Keratinocyte (primary cell): ENCODE results near the gene VIPR2.

ENCODE experiments used
- EZH2 ChIP-seq: IDR thresholded peaks from one replicate; pipeline ENCODE4 v1.6.1; 2012; ENCODE audit warnings: inconsistent platforms, mild to moderate bottlenecking, low read length, moderate library complexity
- TF ChIP-seq, protein P1 (sequence below), 3 experiments: IDR thresholded peaks in 1 of 3; conservative IDR thresholded peaks in 1 of 3; optimal IDR thresholded peaks in 1 of 3; 2 replicates in 2 of 3; 3 replicates in 1 of 3; pipeline versions ENCODE3 to v1.5.1; 2011; ENCODE audit warnings: low read length in 3 of 3, mild to moderate bottlenecking in 3 of 3, moderate library complexity in 2 of 3, control low read depth in 1 of 3, inconsistent platforms in 1 of 3; ENCODE audit not compliant: insufficient read depth in 2 of 3; ENCODE audit errors: extremely low read depth in 1 of 3

DNA sequence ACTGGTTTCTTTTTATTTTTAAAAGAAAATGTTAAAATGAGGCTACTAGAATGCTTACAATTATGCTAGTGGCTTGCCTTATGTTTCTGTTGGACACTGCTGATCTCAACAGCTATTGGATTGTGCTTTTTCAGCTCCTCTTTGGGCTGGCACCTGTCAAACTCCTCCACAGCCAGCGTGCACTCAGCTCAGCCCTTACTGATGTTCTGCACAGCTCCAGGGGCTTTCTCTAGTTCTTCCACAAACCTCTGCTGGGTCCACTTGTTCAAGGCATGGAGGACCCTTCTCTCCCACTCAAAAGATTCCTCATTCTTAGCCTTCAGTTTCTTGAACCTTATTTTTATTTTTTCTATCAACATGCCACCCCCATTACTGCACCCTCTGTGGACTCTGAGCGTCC lies 96.0 kb downstream of the VIPR2 start:
- TF ChIP-seq, protein P1, sequence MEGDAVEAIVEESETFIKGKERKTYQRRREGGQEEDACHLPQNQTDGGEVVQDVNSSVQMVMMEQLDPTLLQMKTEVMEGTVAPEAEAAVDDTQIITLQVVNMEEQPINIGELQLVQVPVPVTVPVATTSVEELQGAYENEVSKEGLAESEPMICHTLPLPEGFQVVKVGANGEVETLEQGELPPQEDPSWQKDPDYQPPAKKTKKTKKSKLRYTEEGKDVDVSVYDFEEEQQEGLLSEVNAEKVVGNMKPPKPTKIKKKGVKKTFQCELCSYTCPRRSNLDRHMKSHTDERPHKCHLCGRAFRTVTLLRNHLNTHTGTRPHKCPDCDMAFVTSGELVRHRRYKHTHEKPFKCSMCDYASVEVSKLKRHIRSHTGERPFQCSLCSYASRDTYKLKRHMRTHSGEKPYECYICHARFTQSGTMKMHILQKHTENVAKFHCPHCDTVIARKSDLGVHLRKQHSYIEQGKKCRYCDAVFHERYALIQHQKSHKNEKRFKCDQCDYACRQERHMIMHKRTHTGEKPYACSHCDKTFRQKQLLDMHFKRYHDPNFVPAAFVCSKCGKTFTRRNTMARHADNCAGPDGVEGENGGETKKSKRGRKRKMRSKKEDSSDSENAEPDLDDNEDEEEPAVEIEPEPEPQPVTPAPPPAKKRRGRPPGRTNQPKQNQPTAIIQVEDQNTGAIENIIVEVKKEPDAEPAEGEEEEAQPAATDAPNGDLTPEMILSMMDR (optimal IDR thresholded peaks at IDR 0.05 in 1 of 3, IDR thresholded peaks at IDR 0.05 in 1 of 3, conservative IDR thresholded peaks at IDR 0.05 in 1 of 3; ENCODE audit: extremely low read depth in 1 of 3, insufficient read depth in 2 of 3, low read length in 3 of 3): no peak
- TF ChIP-seq EZH2: no peak
